ENCODE data around the gene G0S2.
"Not testable (repeated sequence)": the region's sequence is repeated elsewhere in the genome, so short reads cannot be mapped to it uniquely, and the experiment has no call there.

Gene G0S2

DNA sequence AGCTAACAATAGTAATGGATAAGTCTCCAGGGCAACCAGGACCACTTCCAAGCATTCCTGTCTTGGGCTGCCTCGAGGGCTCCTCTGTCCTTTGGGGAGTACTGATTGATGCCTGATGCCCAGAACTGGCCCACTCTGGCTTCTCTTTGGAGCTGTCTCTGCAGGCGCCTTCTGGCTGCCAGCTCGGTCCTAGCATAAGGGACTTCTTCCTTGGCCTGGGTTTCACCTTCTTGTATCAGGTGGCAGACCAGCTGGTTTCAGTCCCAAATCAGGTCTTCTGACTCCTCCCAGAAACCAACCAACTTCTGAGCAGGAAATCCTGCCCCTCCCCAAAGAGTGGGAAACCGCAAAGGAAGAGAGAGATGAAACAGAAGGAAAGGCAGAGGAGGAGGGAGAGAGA is 10.6 kb downstream of the G0S2 start:
- DNase-seq: peak; percentile 53

DNA sequence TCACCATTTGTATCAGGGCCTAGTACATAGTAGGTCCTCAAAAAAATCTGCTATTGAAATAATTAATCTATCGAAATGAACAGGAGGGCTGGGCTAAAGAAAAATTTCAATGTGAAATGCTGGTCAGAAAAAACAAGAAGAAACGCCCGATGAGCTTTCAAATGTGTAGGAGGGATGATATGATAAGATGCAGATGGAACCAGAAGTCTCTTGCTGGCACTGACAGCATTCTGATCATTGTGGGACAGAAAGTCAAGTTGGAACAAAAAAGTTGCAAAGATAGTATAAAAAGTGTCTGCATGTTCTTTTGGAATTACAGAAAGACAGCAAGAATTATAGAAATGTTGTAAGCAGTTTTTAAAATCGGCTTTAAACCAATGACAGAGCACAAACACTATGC is 11.1 kb downstream of the G0S2 start:
- DNase-seq: no peak

DNA sequence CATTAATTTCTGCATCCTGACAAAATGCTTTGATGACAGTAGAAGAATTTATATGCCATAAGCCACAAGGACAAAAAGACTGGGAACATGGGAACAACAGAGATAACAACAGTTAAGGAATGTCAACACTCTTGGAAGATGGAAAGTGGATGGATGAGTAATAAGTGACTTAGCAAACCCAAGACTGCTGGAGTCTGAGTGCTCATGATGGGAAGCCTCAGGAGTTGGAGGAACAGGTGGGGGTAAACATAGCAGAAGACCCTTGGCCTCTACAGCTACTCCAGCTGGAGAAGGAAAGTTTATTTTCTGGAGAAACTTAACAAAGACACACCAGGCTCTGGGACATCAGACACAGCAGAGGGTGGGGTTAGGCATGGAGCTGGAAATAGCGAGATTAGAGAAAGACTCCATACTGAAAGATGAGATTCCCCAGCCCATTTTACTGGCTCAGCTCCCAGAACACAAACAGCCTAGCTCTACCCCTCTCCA is 13.6 kb downstream of the G0S2 start:
- DNase-seq: no peak

DNA sequence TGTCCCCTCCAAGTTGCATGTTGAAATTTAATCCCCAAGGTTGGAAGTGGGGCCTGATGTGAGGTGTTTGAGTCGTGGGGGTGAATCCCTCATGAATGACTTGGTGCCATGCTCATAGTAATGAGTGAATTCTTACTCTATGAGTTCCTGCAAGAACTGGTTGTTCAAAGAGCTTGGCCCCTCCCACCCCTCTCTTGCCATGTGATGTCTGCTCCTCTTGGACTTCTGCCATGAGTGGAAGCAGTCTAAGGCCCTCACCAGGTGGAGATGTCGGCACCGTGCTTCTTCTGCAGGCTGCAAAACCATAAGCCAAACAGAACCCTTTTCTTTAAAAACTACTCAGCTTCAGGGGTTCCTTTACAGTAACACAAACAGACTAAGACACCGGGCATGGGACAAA is 14.3 kb downstream of the G0S2 start:
- no peak for DNase-seq

DNA sequence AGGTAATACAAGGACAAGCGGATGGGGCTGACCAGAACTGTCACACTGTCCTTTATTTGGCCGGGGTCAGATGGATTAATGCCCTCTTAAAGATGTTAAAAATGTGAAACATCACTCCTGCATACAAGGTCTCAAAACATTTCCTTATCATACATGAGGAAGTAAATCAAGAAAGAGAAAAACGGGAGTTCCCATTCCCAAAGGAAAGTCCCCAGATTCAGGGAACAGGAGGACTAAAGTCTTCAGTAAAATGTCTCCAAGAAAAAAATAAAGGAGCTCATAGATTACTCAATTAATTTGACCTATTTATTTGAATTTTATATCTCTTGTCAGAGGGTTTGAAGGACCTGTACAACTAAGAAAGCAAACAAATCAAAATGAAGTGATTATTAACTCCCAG is 16.0 kb downstream of the G0S2 start:
- no peak for DNase-seq

DNA sequence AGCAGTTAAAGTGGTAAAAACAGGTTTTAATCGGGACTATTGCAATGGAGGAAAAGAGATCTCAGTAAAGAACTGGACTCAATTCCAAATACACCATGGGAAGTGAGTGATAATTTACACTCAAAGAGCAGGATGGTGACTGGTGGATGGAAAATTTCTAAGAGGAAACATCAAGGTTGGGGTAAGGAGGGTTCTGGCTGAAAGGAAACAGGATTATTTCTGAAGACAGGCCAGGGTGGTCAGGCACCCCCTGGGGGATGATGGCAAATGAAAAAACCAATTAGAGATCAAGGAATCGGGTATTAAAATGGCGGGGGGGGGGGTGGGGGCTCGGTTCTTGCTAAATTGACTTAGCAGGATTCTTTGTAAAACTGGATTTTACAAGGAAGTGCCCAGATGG is 17.1 kb downstream of the G0S2 start:
- no peak for DNase-seq

DNA sequence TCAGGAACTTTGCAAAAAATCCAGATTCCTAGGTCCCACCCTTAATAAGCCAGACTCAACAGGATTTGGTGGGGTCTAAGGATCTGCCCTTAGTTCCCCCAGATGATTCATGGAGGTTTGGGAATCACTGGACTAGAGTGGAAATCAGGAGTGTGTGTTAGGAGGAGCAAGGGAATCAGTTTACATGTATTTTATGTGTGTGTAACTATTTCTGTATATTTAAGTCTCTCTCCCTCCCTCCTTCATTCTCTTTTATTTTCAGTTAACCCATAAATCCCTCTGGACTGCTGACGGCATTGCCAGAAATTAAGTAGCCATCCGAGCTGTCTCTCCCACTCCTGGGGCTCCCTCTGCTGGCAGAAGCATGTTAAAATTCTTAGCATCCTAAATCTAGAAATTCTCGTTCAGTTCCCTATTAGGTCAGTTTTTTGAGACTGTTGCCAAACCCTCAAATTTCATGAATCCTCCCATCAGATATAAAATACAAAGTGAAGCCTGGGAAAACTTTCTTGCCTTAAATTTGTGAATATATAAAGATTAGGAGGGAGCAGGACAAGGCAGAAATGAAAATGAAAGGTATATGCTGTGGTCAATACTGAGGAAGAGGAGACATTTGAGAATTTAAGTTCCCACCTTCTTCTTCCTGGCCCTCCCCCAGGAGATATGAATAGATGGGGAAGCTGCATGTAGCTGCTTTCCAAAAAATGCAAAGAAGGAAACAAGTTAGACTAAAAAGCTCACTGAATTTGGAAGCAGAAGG is 17.7 kb downstream of the G0S2 start:
- DNase-seq: peak; percentile 52

DNA sequence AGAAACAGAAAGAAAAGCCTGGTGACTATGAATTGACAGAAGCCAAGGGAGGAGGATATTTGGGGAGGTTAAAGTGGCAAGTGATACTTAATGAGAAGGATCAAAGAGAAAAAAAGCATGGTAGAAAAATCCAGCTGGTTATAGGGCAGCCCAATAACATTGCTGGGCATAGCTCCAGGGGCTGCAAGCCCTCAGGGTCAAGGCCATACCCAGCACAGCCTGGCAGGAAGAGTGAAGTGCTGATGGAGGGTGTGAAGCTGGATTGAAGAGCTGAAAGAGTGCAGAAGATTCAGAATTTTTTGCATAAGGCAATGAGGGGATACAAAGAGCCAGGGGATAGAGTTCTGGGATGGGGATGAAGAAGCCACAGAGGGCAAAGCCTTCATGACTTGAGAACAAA is 21.5 kb downstream of the G0S2 start:
- DNase-seq: no peak

DNA sequence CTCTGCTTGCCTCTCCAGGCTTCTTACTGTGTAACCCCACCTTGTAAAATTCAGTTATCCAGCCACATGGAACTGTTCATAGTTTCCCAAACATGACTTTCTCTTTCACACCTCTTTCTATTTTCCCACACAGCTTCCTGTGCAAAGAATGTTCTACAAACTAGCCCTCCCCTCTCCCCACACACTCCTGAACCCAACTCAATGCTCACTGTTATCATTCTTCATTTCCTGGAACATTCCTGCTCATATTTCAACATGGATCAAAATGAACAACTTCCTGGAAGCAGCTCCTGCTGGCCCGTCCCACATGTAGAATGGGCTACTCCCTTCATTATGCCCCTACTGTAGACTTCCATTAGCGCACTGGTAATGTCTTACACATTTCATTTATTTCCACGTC is 21.9 kb downstream of the G0S2 start:
- no peak for DNase-seq

DNA sequence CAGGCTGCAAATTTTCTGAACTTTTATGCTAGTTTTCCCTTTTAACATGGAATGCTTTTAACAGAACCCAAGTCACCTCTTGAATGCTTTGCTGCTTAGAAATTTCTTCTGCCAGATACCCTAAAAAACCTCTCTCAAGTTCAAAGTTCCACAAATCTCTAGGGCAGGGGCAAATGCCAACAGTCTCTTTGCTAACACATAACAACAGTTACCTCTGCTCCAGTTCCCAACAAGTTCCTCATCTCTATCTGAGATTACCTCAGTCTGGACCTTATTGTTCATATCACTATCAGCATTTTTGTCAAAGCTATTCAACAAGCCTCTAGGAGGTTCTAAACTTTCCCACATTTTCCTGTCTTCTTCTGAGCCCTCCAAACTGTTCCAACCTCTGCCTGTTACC is 25.5 kb downstream of the G0S2 start:
- not testable (repeated sequence) for DNase-seq

DNA sequence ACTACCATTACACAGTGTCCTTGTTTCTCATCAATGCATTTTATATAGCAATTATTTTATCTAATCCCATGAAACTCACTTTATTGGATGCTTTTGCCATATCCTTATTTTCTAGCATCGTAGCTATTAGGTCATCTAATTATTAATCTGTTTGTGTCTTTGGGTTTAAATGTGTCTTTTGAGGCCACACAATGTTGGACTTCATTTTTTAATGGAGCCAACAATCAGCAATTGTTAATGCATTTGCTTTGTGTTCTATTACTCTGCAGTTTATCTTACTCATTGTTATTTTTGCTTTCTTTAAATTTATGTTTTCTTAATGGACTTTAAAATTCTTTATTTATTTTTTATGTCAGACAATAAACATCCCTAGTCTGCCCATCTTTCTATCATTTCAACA is 27.6 kb downstream of the G0S2 start:
- no peak for DNase-seq

DNA sequence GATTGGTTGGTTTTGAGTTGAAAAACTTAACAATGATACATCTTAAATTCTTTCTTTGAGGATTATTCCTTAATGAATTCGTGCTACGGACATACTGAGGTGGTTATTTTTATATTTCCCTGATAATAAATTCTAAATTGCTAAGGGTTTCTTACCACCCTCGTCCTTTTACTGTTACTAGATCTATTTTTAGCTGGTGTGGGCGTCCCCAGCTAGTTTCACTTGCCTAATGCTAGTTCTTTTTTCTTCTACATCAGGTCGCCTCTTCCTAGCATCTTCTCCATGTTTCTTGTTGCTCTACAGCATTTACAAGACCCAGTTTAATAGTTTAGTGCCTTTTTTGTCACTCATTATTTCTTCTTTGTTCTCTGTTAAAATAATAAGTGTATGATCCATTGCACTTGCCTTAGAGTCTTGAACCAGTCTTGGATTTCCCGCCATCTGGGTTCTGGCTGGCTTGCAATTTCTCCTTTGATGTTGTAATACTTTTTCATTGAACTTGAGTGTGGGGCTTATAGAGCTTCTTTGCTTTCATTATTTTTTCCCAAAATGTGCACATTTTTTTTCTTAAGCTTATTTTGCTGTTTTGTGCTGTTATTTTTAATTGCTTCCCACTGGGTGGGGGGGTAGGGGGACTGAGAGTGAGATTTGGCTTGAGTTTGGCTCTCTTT is 28.8 kb downstream of the G0S2 start:
- no peak for DNase-seq

DNA sequence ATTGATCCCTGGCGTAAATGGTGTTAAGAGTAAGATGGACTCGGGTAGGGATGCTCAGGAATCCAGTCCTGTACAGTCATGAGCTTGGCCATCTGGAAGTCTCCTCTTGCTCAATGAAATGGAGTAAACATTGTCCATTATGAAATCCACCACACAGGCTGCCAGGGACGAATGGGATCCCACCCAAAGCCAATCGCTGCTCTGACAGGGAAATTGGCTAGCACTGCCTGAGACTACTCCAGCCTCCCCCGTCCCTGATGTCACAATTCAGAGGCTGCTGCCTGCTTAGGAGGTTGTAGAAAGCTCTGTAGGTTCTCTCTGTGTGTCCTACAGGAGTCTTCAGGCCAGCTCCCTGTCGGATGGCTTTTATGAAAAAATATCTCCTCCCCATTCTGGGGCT is 29.4 kb downstream of the G0S2 start, which contains the start of gene HSD11B1:
Gene HSD11B1 (plus strand): TSS at position 263 of the 400 bp plus-strand sequence. CDS start 97 bp downstream, at position 360.
- no peak for DNase-seq

DNA sequence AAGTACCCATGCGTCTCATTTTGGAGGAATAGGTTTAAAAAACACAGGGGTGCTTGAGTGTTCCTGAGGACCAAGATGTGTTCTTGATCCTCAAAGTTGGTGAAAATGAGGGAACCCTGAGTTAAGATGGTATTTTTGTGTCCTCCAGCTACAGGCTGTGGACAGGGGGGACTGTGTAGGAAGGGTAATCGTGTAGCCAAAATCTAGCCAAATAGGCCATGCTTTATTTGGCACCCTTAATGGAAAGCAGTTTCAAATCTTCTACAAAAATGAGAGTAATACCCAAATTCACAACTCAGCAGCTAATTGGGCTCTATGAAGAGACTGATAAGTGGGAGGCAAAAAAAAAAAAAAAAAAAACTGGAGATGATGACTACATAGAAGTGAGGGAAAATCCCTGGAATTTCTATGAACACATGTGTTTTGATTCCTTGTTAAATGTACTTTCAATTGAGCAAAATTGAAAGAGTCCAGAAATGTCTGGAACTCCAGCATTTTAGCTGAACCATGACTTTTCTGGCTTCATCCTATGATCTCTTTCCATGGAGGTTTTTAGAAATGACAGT is 29.9 kb downstream of the G0S2 start:
- DNase-seq: no peak

DNA sequence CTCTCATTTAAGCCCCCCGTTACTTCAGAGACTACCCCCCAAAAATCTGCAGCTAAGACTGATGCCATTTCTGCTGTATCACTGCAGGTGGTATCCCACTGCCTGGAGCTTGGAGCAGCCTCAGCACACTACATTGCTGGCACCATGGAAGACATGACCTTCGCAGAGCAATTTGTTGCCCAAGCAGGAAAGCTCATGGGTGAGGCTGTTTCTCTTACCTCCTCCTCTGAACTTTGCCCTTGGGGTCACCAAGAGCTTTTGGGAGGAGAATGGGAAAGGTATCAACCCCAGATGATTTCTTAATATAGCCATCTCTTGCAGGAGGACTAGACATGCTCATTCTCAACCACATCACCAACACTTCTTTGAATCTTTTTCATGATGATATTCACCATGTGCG is 31.4 kb downstream of the G0S2 start:
- no peak for DNase-seq

DNA sequence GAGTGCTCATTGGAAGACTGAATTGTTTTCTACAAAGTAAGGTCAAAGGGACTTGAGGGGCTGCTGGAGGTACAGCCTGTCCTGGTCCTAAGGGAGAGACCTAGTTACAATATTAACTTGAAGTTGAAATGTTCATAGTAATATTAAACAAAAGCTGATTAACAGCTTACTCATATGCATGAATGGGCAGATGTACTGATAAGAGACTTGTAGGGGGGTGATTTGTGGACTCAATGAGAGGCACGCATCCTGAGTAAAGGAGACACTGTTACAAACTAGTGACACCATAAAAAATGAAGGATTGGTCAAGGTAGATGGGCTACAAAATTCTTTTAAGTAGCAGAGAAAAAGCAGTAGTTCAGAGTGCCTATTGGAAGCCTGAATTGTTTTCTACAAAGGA is 32.1 kb downstream of the G0S2 start:
- no peak for DNase-seq

DNA sequence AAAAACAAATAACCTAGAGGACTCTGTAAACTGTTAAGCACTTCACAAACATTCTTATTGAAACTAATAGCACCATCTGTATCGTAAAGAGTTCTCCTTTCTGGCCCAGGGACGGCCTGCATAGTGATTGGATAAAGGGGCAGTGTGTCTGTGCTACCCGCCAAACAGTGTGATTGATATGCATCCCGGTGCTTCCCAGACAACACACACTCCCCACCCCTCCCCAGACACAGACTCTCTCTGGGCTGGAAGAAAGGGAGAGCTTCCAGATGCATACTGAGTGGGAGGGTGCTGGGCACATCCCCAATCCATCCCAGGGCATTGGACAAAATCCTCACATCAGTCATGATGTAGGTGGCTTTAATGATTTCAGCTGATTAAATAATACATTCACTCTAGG is 33.1 kb downstream of the G0S2 start:
- no peak for DNase-seq

DNA sequence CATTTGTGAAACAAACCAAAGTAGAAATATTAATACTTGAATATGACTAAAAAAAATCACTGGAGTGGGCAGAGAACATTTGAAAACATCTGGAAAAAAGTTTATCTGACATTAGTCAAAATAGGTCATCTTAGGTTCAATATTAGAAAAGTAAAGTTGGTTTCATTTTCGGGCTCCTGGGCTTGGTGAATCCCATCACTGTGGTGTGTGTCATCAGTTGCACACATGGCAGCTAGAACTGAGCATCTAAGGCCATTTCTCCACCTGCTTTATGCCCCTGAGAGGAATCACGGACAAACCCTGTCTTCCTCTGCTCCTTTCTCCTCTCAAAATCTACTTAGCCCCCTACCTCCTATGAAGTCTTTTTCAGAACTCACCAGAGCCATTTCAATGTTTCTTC is 34.9 kb downstream of the G0S2 start:
- DNase-seq: no peak

DNA sequence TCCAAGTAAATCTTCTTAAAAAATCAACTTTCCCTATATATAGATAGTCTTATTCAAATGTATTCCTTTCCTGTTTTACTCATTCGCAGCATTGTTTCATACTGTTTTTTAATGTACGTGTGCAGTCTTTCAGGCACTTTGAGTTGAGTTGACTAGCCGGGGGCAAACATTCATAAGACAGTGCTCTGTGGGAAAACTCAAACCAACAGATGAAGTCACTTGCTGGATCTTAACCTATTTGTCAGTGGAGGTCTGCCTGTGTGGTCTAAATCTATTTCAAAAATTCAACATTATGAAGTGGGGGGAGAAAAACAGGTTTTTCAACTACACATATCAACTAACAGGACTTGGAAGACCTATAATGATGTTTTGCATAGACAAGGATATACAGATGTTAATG is 35.6 kb downstream of the G0S2 start:
- no peak for DNase-seq

DNA sequence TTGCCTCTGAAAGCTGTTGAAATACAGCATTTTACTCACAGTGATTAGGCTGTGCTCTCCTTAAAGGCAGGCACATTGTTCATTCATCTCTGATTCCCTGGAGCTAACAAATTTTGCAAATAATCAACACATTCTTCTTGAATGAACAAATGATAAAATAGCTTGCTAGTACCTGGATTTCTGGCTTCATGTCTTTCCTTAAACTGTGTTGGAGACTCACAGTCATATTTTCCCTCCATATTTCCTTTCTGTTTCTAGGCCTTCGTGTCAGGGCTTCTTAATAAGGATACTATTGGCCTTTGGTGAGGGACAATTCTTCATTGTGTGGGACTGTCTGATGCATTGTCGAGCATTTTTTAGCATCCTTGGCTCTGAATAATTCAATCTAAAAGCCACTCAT is 39.1 kb downstream of the G0S2 start:
- DNase-seq: no peak

DNA sequence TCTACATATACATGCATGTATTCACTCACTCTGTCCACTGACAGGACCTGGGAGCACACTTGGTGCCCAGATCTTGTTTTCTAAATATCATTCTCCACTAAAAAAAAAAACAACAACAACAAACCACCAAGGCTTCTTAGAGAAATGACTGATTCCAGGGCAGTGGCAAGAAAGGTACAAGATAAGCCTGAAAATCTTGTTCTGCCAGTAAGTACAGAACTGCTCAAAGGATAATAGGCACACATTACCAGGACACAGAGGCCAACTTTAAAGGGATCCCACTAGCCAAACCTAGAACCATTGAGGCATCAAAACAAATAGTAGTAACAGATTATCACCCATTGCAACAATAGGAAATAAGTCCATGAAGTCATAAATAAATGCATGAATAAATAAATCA is 40.1 kb downstream of the G0S2 start:
- DNase-seq: no peak

DNA sequence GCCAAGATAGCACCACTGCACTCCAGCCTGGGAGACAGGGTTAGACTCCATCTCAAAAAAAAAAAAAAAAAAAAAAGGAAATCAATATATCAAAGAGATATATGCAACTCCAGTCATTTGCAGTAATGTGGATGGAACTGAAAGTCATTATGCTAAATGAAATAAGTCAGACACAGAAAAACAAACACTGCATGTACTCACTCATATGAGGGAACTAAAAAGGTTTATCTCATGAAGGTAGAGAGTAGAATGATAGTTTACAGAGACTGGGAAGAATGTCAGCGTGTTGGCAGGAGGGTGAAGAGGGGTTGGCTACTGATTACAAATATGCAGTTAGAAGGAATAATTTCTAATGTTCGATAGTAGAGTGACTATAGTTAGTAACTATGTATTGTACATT is 42.6 kb downstream of the G0S2 start:
- DNase-seq: no peak

DNA sequence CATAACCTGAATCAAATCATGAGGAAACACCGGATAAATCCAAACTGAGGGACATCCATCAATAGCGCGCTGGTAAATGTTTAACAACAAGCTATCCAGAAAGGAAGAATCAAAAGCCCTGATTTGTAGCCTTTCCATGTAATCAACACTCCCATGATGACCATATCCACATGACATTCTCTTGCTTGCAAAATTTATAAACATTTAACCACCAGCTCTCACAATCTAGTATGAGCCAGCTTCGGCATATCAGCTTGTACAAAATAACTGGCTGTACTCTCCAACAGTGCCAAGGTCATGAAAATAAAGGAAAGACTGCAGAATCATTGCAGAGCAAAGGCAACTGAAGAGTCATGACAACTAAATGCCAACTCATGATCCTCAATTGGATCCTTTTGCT is 45.1 kb downstream of the G0S2 start:
- DNase-seq: no peak

DNA sequence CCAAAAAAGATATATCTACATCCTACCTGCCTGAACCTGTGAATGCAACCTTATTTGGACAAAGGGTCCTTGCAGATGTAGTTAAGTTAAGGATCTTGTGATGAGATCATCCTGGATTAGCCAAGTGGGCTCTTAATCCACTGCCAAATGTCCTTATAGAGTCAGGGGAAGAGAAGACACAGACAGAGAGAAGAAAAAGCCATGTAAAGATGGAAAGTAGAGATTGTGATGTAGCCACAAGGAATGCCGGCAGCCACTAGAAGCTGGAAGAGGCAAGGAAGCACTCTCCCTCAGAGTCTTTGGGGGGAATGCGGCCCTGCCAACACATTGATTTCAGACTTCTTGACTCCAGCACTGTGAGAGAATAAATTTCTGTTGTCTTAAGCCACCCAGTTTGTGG is 45.6 kb downstream of the G0S2 start:
- DNase-seq: no peak
